Neural progenitor cell (in vitro differentiated cells): ENCODE data around the gene TMEFF2.

Source experiments
- CTCF ChIP-seq: fragments of 200-600 bp; sonication (generic); IDR thresholded peaks from 2 replicates; pipeline ENCODE4 v1.5.1; 2017; ENCODE audit warnings: antibody characterized with exemption, mild to moderate bottlenecking
- EZH2 ChIP-seq: fragments of 200-600 bp; sonication (generic); IDR thresholded peaks from 2 replicates; pipeline ENCODE4 v1.6.1; 2017; ENCODE audit warnings: antibody characterized with exemption, mild to moderate bottlenecking, moderate library complexity
- EZH2phosphoT487 ChIP-seq: fragments of 200-600 bp; sonication (generic); IDR thresholded peaks from 2 replicates; pipeline ENCODE4 v1.6.1; 2017; ENCODE audit warnings: antibody characterized with exemption

- no peak for TF ChIP-seq CTCF
- TF ChIP-seq EZH2phosphoT487 = no peak
- no peak for TF ChIP-seq EZH2
Observed at GRCh38 chr2:192016265-192016664, 178.5 kb downstream of the TMEFF2 start.
